Fibroblast of mammary gland (primary cell): ENCODE data around the gene SAP30.

Source experiments
- DNase-seq: peaks from one replicate; pipeline ENCODE4 v3.0.0-alpha.2; 2010; ENCODE audit warnings: low read depth
- H3K4me3 ChIP-seq: 2 replicates; pipeline ENCODE4 v1.5.1; 2011; ENCODE audit warnings: low read depth, mild to moderate bottlenecking, low read length, moderate library complexity; ENCODE audit not compliant: control insufficient read depth
- CTCF ChIP-seq: conservative IDR thresholded peaks from 2 replicates; pipeline ENCODE4 v1.5.1; 2011; ENCODE audit warnings: low read depth, low read length, inconsistent platforms; ENCODE audit not compliant: control insufficient read depth, insufficient read depth

Gene SAP30

GRCh38 chr4:173401063-173401462 is 30.3 kb downstream of the SAP30 start:
- no peak for DNase-seq
- no peak for TF ChIP-seq CTCF
- no peak overlapping the region for H3K4me3 ChIP-seq

GRCh38 chr4:173403051-173403450 is 32.3 kb downstream of the SAP30 start:
- no peak overlapping the region for H3K4me3 ChIP-seq
- no peak for TF ChIP-seq CTCF
- DNase-seq = peak; percentile 55

- H3K4me3 ChIP-seq = no peak overlapping the region
- DNase-seq = no peak
- no peak for TF ChIP-seq CTCF
Observed at GRCh38 chr4:173404296-173404865, 33.6 kb downstream of the SAP30 start.

GRCh38 chr4:173405840-173406606 is 35.3 kb downstream of the SAP30 start:
- H3K4me3 ChIP-seq = no peak overlapping the region
- no peak for TF ChIP-seq CTCF
- DNase-seq = no peak

GRCh38 chr4:173410079-173410478 is 39.3 kb downstream of the SAP30 start:
- no peak overlapping the region for H3K4me3 ChIP-seq
- DNase-seq = no peak
- TF ChIP-seq CTCF = no peak

GRCh38 chr4:173411106-173411693 is 40.4 kb downstream of the SAP30 start:
- no peak for TF ChIP-seq CTCF
- DNase-seq = peak; percentile 72
- H3K4me3 ChIP-seq = no peak overlapping the region

- TF ChIP-seq CTCF = no peak
- DNase-seq = peak; percentile 80
- H3K4me3 ChIP-seq = no peak overlapping the region
Observed at GRCh38 chr4:173413036-173413435, 42.3 kb downstream of the SAP30 start.
